ENCODE results near the gene RNF39. TPM values are rescaled to one million over a fixed set of nuclear protein-coding genes. Genes with fewer than 3 reads are reported as not detected.
A peak's percentile ranks its signal among the peaks of the same experiment; 100 is the strongest.

Gene RNF39
- total and polyA plus RNA-seq, 10 of the 15 experiments (the other 5 are each of a cell fraction or from before 2014, with no cell fraction given), result 0.04 to 0.11 TPM; not detected in 8

- Histone ChIP-seq H3K27ac (ENCODE audit: control insufficient read depth, insufficient read depth) (0 out of 2 replicates have a peak overlapping the region, but pooled peaks have one; percentile 11), H3K9me3 (replicated peaks; ENCODE audit: control insufficient read depth, insufficient read depth, low read length) (no peaks in the 10 kb centered on the region), H3K4me2 (ENCODE audit: control insufficient read depth, insufficient read depth) (peak overlapping the region; percentile 79), H3K4me3 (no peak overlapping the region), H3K36me3 (ENCODE audit: control insufficient read depth in 2 of 2, insufficient read depth in 2 of 2, low read length in 1 of 2) (no peaks in the 10 kb centered on the region), H3K9ac (ENCODE audit: control insufficient read depth, insufficient read depth, low read length) (no peak overlapping the region), H3K27me3 (replicated peaks in 1 of 2; ENCODE audit: control insufficient read depth in 2 of 2, insufficient read depth in 2 of 2, low read length in 1 of 2) (no peaks in the 10 kb centered on the region; a peak in 1 of 4 replicates), H2AFZ (ENCODE audit: control insufficient read depth, low read depth, low read length) (no peak overlapping the region), H4K20me1 (ENCODE audit: control insufficient read depth, insufficient read depth) (no peaks in the 10 kb centered on the region), H3K4me1 (ENCODE audit: control insufficient read depth, insufficient read depth, low read length) (peaks cover 22% of the 10 kb centered on the region), H3K79me2 (ENCODE audit: control insufficient read depth, insufficient read depth, low read length) (no peaks in the 10 kb centered on the region)
- WGBS (ENCODE audit: insufficient coverage, insufficient replicate concordance, low lambda C conversion rate, missing lambda C conversion rate), result 35% methylated on average over 1 of the region's 1 CpG
- ChIA-PET CTCF (interaction anchor here (0.8 to 7.0 kb wide), 7 partner anchors 10 to 145 kb away, joined by 3 to 96 read pairs (median 23); no protein-coding TSS in a partner anchor), SMC1A (ENCODE audit: uncharacterized antibody, unreplicated experiment) (interaction anchor here (6.5 to 16.6 kb wide), 2 partner anchors 9 to 17 kb away, joined by 57 to 647 read pairs; partner anchors contain the start of gene TRIM40), POLR2A (interaction anchor here (1.0 to 6.3 kb wide), 4 partner anchors 10 to 17 kb away, joined by 3 to 43 read pairs (median 11); no protein-coding TSS in a partner anchor), RAD21 (ENCODE audit: unreplicated experiment) (interaction anchor here (1.2 to 3.7 kb wide), 4 partner anchors 11 to 16 kb away, joined by 3 to 43 read pairs (median 10); no protein-coding TSS in a partner anchor)
- ATAC-seq, result peak; percentile 6; the same call in 2 of the 3 replicates
- TF ChIP-seq PAX5 (IDR thresholded peaks at IDR 0.05; ENCODE audit: borderline replicate concordance, low read depth, low read length) (no peak), IKZF1 (conservative IDR thresholded peaks at IDR 0.05) (no peak), MYB (IDR thresholded peaks at IDR 0.05; ENCODE audit: borderline replicate concordance, low read depth, low read length) (no peak), NR2C1 (IDR thresholded peaks at IDR 0.05) (no peak), REST (IDR thresholded peaks at IDR 0.05; ENCODE audit: low read depth, low read length) (no peak), NFIC (IDR thresholded peaks at IDR 0.05; ENCODE audit: low read depth, low read length) (no peak), KLF5 (IDR thresholded peaks at IDR 0.05; ENCODE audit: partially characterized antibody) (no peak), NR2C2 (IDR thresholded peaks at IDR 0.05; ENCODE audit: borderline replicate concordance, control insufficient read depth, insufficient read length, low read depth) (no peak)
- TF ChIP-seq, protein P1, sequence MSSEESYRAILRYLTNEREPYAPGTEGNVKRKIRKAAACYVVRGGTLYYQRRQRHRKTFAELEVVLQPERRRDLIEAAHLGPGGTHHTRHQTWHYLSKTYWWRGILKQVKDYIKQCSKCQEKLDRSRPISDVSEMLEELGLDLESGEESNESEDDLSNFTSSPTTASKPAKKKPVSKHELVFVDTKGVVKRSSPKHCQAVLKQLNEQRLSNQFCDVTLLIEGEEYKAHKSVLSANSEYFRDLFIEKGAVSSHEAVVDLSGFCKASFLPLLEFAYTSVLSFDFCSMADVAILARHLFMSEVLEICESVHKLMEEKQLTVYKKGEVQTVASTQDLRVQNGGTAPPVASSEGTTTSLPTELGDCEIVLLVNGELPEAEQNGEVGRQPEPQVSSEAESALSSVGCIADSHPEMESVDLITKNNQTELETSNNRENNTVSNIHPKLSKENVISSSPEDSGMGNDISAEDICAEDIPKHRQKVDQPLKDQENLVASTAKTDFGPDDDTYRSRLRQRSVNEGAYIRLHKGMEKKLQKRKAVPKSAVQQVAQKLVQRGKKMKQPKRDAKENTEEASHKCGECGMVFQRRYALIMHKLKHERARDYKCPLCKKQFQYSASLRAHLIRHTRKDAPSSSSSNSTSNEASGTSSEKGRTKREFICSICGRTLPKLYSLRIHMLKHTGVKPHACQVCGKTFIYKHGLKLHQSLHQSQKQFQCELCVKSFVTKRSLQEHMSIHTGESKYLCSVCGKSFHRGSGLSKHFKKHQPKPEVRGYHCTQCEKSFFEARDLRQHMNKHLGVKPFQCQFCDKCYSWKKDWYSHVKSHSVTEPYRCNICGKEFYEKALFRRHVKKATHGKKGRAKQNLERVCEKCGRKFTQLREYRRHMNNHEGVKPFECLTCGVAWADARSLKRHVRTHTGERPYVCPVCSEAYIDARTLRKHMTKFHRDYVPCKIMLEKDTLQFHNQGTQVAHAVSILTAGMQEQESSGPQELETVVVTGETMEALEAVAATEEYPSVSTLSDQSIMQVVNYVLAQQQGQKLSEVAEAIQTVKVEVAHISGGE (CRISPR knock-in tag; IDR thresholded peaks at IDR 0.05), result no peak
- TF ChIP-seq, protein P2, sequence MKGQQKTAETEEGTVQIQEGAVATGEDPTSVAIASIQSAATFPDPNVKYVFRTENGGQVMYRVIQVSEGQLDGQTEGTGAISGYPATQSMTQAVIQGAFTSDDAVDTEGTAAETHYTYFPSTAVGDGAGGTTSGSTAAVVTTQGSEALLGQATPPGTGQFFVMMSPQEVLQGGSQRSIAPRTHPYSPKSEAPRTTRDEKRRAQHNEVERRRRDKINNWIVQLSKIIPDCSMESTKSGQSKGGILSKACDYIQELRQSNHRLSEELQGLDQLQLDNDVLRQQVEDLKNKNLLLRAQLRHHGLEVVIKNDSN (IDR thresholded peaks at IDR 0.05; ENCODE audit: borderline replicate concordance, extremely low read length, insufficient read depth, low read depth, low read length), result no peak
- no peak for FAIRE-seq
- intact Hi-C loops (cut with micrococcal nuclease; ENCODE audit: unreplicated experiment), result no loop called here
- no peak for DNase-seq (ENCODE audit: low read depth, low spot score)
- in situ Hi-C loops (cut with MboI), result no loop called here
- no TSS peak for BruUV-seq (replicated peaks)
These were observed 38.3 kb upstream of the RNF39 start for GRCh38 chr6:30113841-30114240.
